CD14-positive monocyte (primary cell): ENCODE data around the gene TNNI3K. TPM values are rescaled to one million over a fixed set of nuclear protein-coding genes. Genes with fewer than 3 reads are reported as not detected.

Source experiments
- DNase-seq, 3 donors: peaks; one replicate each; pipeline ENCODE4 v3.0.0-alpha.2; 2011 to 2022
- H2AFZ ChIP-seq: 2 replicates; pipeline ENCODE4 v1.6.0; 2012; ENCODE audit warnings: mild to moderate bottlenecking, low read depth, low read length, inconsistent platforms; ENCODE audit not compliant: insufficient read depth, poor library complexity, severe bottlenecking
- H3K27ac ChIP-seq, 2 donors: 1 replicate in 1 of 2; 2 replicates in 1 of 2; pipeline ENCODE4 v1.5.1; 2012 to 2013; ENCODE audit warnings: low read length in 2 of 2, control low read depth in 1 of 2, inconsistent platforms in 1 of 2, low read depth in 1 of 2, mild to moderate bottlenecking in 1 of 2
- H3K27me3 ChIP-seq, 2 donors: one replicate each; pipeline versions ENCODE4 v1.6.0 to v1.6.1; 2011 to 2013; ENCODE audit warnings: low read length in 2 of 2; ENCODE audit not compliant: control insufficient read depth in 2 of 2, insufficient read depth in 2 of 2
- H3K36me3 ChIP-seq, 2 donors: replicated peaks in 1 of 2; 1 replicate in 1 of 2; 2 replicates in 1 of 2; pipeline versions ENCODE4 v1.5.1 to v1.6.1; 2012 to 2013; ENCODE audit warnings: low read length in 2 of 2, control low read depth in 1 of 2, inconsistent platforms in 1 of 2, mild to moderate bottlenecking in 1 of 2; ENCODE audit not compliant: insufficient read depth in 2 of 2, control insufficient read depth in 1 of 2
- H3K4me1 ChIP-seq, 2 donors: 1 replicate in 1 of 2; 2 replicates in 1 of 2; pipeline versions ENCODE4 v1.5.1 to v1.6.1; 2012 to 2013; ENCODE audit warnings: low read length in 2 of 2, control low read depth in 1 of 2, inconsistent platforms in 1 of 2, mild to moderate bottlenecking in 1 of 2, moderate library complexity in 1 of 2; ENCODE audit not compliant: insufficient read depth in 2 of 2, control insufficient read depth in 1 of 2
- H3K4me2 ChIP-seq: replicated peaks from 2 replicates; pipeline ENCODE3; 2012; ENCODE audit warnings: low read length, moderate library complexity, mild to moderate bottlenecking; ENCODE audit not compliant: poor library complexity, severe bottlenecking; ENCODE audit errors: extremely low read depth
- H3K4me3 ChIP-seq, 3 experiments: fragments of 200-600 bp in 1 of 3; sonication (generic) in 1 of 3; replicated peaks in 1 of 3; 1 replicate in 2 of 3; 2 replicates in 1 of 3; pipeline ENCODE4 v1.5.1; 2011 to 2013; ENCODE audit warnings: low read length in 3 of 3, mild to moderate bottlenecking in 3 of 3, control low read depth in 2 of 3, low read depth in 2 of 3, inconsistent platforms in 1 of 3, moderate library complexity in 1 of 3
- H3K79me2 ChIP-seq: 2 replicates; pipeline ENCODE4 v1.6.0; 2012; ENCODE audit warnings: mild to moderate bottlenecking, control low read depth, inconsistent platforms, low read length, moderate library complexity; ENCODE audit not compliant: insufficient read depth
- H3K9ac ChIP-seq: 2 replicates; pipeline ENCODE4 v1.6.0; 2017; ENCODE audit warnings: low read length, mild to moderate bottlenecking; ENCODE audit not compliant: insufficient read depth, poor library complexity, severe bottlenecking
- H3K9me3 ChIP-seq, 2 donors: replicated peaks in 1 of 2; 1 replicate in 1 of 2; 2 replicates in 1 of 2; pipeline versions ENCODE4 v1.5.1 to v1.6.1; 2012 to 2013; ENCODE audit warnings: low read length in 2 of 2, control low read depth in 1 of 2; ENCODE audit not compliant: control insufficient read depth in 1 of 2, insufficient read depth in 1 of 2
- H4K20me1 ChIP-seq: 2 replicates; pipeline ENCODE4 v1.6.0; 2012; ENCODE audit warnings: mild to moderate bottlenecking, low read length, control low read depth, moderate library complexity; ENCODE audit not compliant: insufficient read depth
- H3K27ac Mint-ChIP-seq, 7 donors: one replicate each; pipeline ENCODE4 v1.8.0; 2020; ENCODE audit warnings: mild to moderate bottlenecking in 7 of 7, mixed read lengths in 7 of 7, moderate library complexity in 6 of 7, inconsistent platforms in 2 of 7
- H3K27me3 Mint-ChIP-seq, 3 donors: one replicate each; pipeline ENCODE4 v1.8.0; 2021 to 2022; ENCODE audit warnings: low read depth in 3 of 3, mild to moderate bottlenecking in 3 of 3, mixed read lengths in 3 of 3, moderate library complexity in 3 of 3, inconsistent platforms in 1 of 3
- H3K36me3 Mint-ChIP-seq, 2 donors: one replicate each; pipeline ENCODE4 v1.8.0; 2020; ENCODE audit warnings: mixed read lengths in 2 of 2, inconsistent platforms in 1 of 2, mild to moderate bottlenecking in 1 of 2
- H3K4me1 Mint-ChIP-seq: one replicate; pipeline ENCODE4 v1.8.0; 2020; ENCODE audit warnings: mild to moderate bottlenecking, mixed read lengths
- H3K4me3 Mint-ChIP-seq, 2 donors: one replicate each; pipeline ENCODE4 v1.8.0; 2020; ENCODE audit warnings: mild to moderate bottlenecking in 2 of 2, mixed read lengths in 2 of 2, moderate library complexity in 1 of 2
- H3K9me3 Mint-ChIP-seq, 7 donors: one replicate each; pipeline ENCODE4 v1.8.0; 2020 to 2022; ENCODE audit warnings: mixed read lengths in 7 of 7, mild to moderate bottlenecking in 6 of 7, moderate library complexity in 6 of 7, inconsistent platforms in 2 of 7
- whole genome bisulfite sequencing: methylation state at CpG from one replicate; pipeline ENCODE4 v1.1.5; 2013; ENCODE audit warnings: missing lambda C conversion rate; ENCODE audit not compliant: insufficient coverage; 5-methylcytosine and 5-hydroxymethylcytosine counted together
- intact Hi-C, 2 donors: fragments of 100-400 bp; cut with micrococcal nuclease; formaldehyde crosslinking; loops; one replicate each; pipeline versions ENCODE4 v1.15.0 to v1.15.1; 2023
- polyA plus RNA-seq, 3 donors: library from polyadenylated mRNA; depleted of rRNA in 1 of 3; unstranded in 2 of 3; stranded (reverse) in 1 of 3; fragments of 300-500 nt in 2 of 3; fragments of >200 nt in 1 of 3; fragmentation: Illumina TruSeq in 2 of 3; gene quantifications; 1 replicate in 2 of 3; 2 replicates in 1 of 3; pipeline ENCODE4 v1.2.3, GENCODE V29; 2012 to 2021
- TF ChIP-seq, protein P1 (sequence below): fragments of 200-600 bp; IDR thresholded peaks from one replicate; pipeline ENCODE4 v1.8.0; 2022; ENCODE audit warnings: antibody characterized with exemption, mild to moderate bottlenecking

Gene TNNI3K
- polyA plus RNA-seq, 3 donors, result 0.51 TPM; not detected in 2

DNA sequence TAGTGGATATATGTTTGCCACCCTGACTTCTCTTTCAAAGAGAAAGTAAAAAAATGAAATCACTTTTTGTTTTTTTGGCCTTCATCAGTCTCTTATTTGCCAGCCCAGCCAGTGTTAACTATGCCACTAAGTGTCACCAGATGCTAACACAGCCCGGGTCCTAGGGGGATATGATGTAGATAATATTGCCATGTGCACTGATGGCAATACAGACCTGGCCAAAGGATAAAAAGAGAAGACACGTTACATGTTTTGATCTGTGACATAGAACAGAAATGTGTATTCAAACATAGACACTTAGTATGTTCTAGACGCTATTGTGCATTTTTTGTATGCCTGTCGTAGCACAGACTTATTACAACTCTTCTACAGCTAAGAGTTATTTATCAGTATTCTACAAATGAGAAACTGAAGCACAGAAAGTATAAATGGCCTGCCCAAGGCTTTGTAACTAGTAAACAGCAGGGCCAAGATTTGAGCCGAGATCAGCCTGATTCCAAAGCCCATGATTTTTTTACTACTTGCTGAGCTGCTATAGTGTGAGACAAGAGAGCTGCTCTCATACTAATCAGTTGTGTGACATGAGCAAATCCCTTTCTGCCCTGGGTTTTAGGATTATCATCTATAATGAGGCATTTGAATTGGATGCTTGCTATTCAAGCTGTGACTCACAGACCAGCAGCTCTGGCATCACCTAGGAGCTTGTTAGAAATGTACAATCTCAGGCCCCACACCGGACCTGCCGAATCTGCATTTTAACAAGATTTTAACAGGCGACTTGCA, 270.9 kb downstream of the TNNI3K start:
- no peak overlapping the region for H3K4me3 Mint-ChIP-seq
- H3K27me3 Mint-ChIP-seq, result peaks cover 0 to 2% (median 0%) of the 10 kb centered on the region in 3 donors

GRCh38 chr1:74508449-74508848, 273.3 kb downstream of the TNNI3K start:
- no peak overlapping the region for H3K9ac ChIP-seq
- H3K27me3 ChIP-seq, result no peaks in the 10 kb centered on the region
- H3K27ac Mint-ChIP-seq, result no peak overlapping the region
- DNase-seq, result no peak
- H3K4me1 ChIP-seq, result no peaks in the 10 kb centered on the region
- H3K4me3 ChIP-seq, result no peak overlapping the region
- H3K79me2 ChIP-seq, result no peaks in the 10 kb centered on the region
- 38% methylated on average over 3 of the region's 3 CpGs for WGBS
- H2AFZ ChIP-seq, result no peak overlapping the region
- no peak overlapping the region for H3K4me3 Mint-ChIP-seq
- H3K27me3 Mint-ChIP-seq, result peaks cover 0 to 4% (median 0%) of the 10 kb centered on the region in 3 donors
- no peaks in the 10 kb centered on the region for H3K9me3 ChIP-seq
- intact Hi-C loops, result no loop called here
- no peaks in the 10 kb centered on the region for H4K20me1 ChIP-seq
- TF ChIP-seq, protein P1, sequence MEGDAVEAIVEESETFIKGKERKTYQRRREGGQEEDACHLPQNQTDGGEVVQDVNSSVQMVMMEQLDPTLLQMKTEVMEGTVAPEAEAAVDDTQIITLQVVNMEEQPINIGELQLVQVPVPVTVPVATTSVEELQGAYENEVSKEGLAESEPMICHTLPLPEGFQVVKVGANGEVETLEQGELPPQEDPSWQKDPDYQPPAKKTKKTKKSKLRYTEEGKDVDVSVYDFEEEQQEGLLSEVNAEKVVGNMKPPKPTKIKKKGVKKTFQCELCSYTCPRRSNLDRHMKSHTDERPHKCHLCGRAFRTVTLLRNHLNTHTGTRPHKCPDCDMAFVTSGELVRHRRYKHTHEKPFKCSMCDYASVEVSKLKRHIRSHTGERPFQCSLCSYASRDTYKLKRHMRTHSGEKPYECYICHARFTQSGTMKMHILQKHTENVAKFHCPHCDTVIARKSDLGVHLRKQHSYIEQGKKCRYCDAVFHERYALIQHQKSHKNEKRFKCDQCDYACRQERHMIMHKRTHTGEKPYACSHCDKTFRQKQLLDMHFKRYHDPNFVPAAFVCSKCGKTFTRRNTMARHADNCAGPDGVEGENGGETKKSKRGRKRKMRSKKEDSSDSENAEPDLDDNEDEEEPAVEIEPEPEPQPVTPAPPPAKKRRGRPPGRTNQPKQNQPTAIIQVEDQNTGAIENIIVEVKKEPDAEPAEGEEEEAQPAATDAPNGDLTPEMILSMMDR, result no peak
- peaks cover 0 to 5% (median 0%) of the 10 kb centered on the region in 7 donors for H3K9me3 Mint-ChIP-seq
- H3K36me3 ChIP-seq, result no peaks in the 10 kb centered on the region
- H3K27ac ChIP-seq, result no peak overlapping the region
- no peaks in the 10 kb centered on the region for H3K4me1 Mint-ChIP-seq
- H3K4me2 ChIP-seq, result no peak overlapping the region
- H3K36me3 Mint-ChIP-seq, result no peaks in the 10 kb centered on the region

More for the DNA sequence above, 270.9 kb downstream of the TNNI3K start:
- TF ChIP-seq, protein P1, result no peak
- Mint-ChIP-seq H3K36me3 (no peaks in the 10 kb centered on the region), H3K4me1 (no peaks in the 10 kb centered on the region), H3K27ac (no peak overlapping the region), H3K9me3 (peaks cover 0 to 3% (median 0%) of the 10 kb centered on the region in 7 donors)
- H3K4me2 ChIP-seq, result no peak overlapping the region
- H2AFZ ChIP-seq, result no peak overlapping the region
- H3K79me2 ChIP-seq, result no peaks in the 10 kb centered on the region
- H3K4me1 ChIP-seq, result no peaks in the 10 kb centered on the region
- intact Hi-C loops, result no loop called here
- H3K9me3 ChIP-seq, result no peaks in the 10 kb centered on the region
- H3K36me3 ChIP-seq, result no peaks in the 10 kb centered on the region
- H3K9ac ChIP-seq, result no peak overlapping the region
- H3K27me3 ChIP-seq, result no peaks in the 10 kb centered on the region
- WGBS, result 40% methylated on average over 1 of the region's 8 CpGs
- no peak for DNase-seq
- no peaks in the 10 kb centered on the region for H4K20me1 ChIP-seq
- H3K4me3 ChIP-seq, result no peak overlapping the region
- H3K27ac ChIP-seq, result no peak overlapping the region
